ENCODE results near the gene TBCK.

GRCh38 chr4:106258145-106259045 is 57.6 kb downstream of the TBCK start:
- no peak for TF ChIP-seq CTCF (conservative IDR thresholded peaks at IDR 0.05; ENCODE audit: low read length)
- TF ChIP-seq EZH2phosphoT487 (IDR thresholded peaks at IDR 0.05; ENCODE audit: borderline replicate concordance): no peak

Data from Loucy (cell line).